GM12892 (cell line): ENCODE results near the gene CALR.
"Not testable (repeated sequence)": the region's sequence is repeated elsewhere in the genome, so short reads cannot be mapped to it uniquely, and the experiment has no call there.

Experiments
- POLR2A ChIP-seq: IDR thresholded peaks from 2 replicates; pipeline ENCODE4 v1.6.1; 2011; ENCODE audit warnings: low read depth, low read length, control low read depth
- POLR2AphosphoS5 ChIP-seq: IDR thresholded peaks from 2 replicates; pipeline ENCODE4 v1.6.1; 2011; ENCODE audit warnings: low read depth, low read length, control low read depth

DNA sequence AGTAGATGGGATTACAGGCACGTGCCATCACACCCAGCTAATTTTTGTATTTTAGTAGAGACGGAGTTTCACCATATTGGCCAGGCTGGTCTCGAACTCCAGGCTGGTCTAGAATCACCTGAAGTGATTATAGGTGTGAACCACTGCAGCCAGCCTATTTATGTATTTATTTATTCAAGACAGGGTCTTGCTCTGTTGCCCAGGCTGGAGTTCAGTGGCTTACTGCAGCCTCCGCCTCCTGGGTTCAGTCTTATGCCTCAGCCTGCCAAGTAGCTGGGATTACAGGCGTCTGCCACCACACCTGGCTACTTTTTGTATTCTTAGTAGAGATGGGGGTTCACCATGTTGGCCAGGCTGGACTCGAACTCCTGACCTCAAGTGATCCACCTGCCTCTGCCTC, 13.6 kb downstream of the CALR start:
- not testable (repeated sequence) for TF ChIP-seq POLR2AphosphoS5, POLR2A
